Uterus (tissue), 4 donors: ENCODE measurements around the gene OR4A16. TPM values are rescaled to one million over a fixed set of nuclear protein-coding genes. Genes with fewer than 3 reads are reported as not detected.

Experiments
- DNase-seq, 2 donors: peaks; one replicate each; pipeline ENCODE4 v3.0.0-alpha.2; 2019 to 2020
- H3K27ac ChIP-seq, 2 donors: fragments of 200-600 bp; sonication (generic); 1 replicate in 1 of 2; 2 replicates in 1 of 2; pipeline ENCODE4 v1.5.1; 2016 to 2018
- H3K27me3 ChIP-seq, 2 donors: fragments of 200-600 bp; sonication (generic); one replicate each; pipeline ENCODE4 v1.5.1; 2018 to 2019; ENCODE audit warnings: control low read depth in 1 of 2
- H3K36me3 ChIP-seq, 2 donors: fragments of 200-600 bp; sonication (generic); one replicate each; pipeline ENCODE4 v1.5.1; 2019; ENCODE audit warnings: control low read depth in 1 of 2
- H3K4me1 ChIP-seq, 2 donors: fragments of 200-600 bp; sonication (generic); one replicate each; pipeline ENCODE4 v1.5.1; 2018 to 2019; ENCODE audit warnings: control low read depth in 1 of 2
- H3K4me3 ChIP-seq, 2 donors: fragments of 200-600 bp; sonication (generic); 1 replicate in 1 of 2; 2 replicates in 1 of 2; pipeline ENCODE4 v1.5.1; 2018 to 2019; ENCODE audit warnings: mild to moderate bottlenecking in 1 of 2
- H3K9me3 ChIP-seq, 2 donors: fragments of 200-600 bp; sonication (generic); one replicate each; pipeline ENCODE4 v1.5.1; 2019; ENCODE audit warnings: control low read depth in 1 of 2
- POLR2A ChIP-seq, 2 donors: fragments of 450-650 bp; IDR thresholded peaks; one replicate each; pipeline ENCODE4 v1.6.1; 2016; ENCODE audit warnings: antibody characterized with exemption in 2 of 2, mild to moderate bottlenecking in 1 of 2, moderate library complexity in 1 of 2
- intact Hi-C: fragments of 100-400 bp; cut with DNase I; formaldehyde crosslinking; loops from one replicate; pipeline ENCODE4 v1.15.1; 2023; ENCODE audit warnings: low total_unique reads
- total RNA-seq, 4 donors: library from RNA; depleted of rRNA in 3 of 4; stranded (reverse); fragments of >200 nt in 3 of 4; gene quantifications; one replicate each; pipeline versions ENCODE4 v1.1.0 to v1.2.4, GENCODE V29; 2014 to 2023
- TF ChIP-seq, protein P1 (sequence below), 4 experiments: fragments of 200-600 bp in 2 of 4; fragments of 450-650 bp in 2 of 4; sonication (generic) in 2 of 4; IDR thresholded peaks; one replicate each; pipeline ENCODE4 v1.5.1; 2016 to 2019; ENCODE audit warnings: antibody characterized with exemption in 4 of 4, mild to moderate bottlenecking in 2 of 4, moderate library complexity in 1 of 4
- donor health status: DM: yes; HTN: yes; CAD: no.

OR4A16 gene, protein sequence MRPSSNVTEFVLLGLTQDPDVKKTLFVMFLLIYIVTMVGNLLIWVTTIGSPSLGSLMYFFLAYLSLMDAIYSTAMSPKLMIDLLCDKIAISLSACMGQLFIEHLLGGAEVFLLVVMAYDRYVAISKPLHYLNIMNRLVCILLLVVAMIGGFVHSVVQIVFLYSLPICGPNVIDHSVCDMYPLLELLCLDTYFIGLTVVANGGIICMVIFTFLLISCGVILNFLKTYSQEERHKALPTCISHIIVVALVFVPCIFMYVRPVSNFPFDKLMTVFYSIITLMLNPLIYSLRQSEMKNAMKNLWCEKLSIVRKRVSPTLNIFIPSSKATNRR
- total RNA-seq: not detected

DNA sequence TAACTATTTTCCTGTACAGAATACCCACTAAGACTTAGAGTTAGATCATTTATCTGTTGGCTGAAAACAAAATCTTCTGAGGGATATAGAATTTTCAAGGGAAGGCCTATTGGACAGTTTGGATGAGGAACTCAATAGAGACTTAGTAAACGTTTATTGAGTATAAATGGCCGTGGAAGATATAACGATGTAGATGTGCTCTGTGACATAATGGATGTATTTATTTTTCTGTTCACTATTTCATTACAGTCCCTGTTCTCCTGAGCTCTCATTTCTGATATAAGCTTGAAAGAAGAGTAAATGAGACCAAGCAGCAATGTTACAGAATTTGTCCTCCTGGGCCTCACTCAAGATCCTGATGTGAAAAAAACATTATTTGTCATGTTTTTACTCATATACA, at the start of gene OR4A16:
Gene OR4A16, plus strand, starts transcription at position 301 of the 400 bp plus-strand sequence. Its CDS starts 0 bp downstream, at position 301.
- Histone ChIP-seq H3K4me3 (no peak within 1 kb of the TSS), H3K27ac (no peak within 1 kb of the TSS), H3K4me1 (no peaks in the 10 kb centered on the region), H3K9me3 (no peaks in the 10 kb centered on the region), H3K27me3 (no peaks in the 10 kb centered on the region), H3K36me3 (no peaks in the 10 kb centered on the region)
- intact Hi-C loops: no loop called here
- no peak for DNase-seq
- no peak for TF ChIP-seq POLR2A (IDR thresholded peaks at IDR 0.05)
- TF ChIP-seq, protein P1, sequence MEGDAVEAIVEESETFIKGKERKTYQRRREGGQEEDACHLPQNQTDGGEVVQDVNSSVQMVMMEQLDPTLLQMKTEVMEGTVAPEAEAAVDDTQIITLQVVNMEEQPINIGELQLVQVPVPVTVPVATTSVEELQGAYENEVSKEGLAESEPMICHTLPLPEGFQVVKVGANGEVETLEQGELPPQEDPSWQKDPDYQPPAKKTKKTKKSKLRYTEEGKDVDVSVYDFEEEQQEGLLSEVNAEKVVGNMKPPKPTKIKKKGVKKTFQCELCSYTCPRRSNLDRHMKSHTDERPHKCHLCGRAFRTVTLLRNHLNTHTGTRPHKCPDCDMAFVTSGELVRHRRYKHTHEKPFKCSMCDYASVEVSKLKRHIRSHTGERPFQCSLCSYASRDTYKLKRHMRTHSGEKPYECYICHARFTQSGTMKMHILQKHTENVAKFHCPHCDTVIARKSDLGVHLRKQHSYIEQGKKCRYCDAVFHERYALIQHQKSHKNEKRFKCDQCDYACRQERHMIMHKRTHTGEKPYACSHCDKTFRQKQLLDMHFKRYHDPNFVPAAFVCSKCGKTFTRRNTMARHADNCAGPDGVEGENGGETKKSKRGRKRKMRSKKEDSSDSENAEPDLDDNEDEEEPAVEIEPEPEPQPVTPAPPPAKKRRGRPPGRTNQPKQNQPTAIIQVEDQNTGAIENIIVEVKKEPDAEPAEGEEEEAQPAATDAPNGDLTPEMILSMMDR (IDR thresholded peaks at IDR 0.05): no peak

DNA sequence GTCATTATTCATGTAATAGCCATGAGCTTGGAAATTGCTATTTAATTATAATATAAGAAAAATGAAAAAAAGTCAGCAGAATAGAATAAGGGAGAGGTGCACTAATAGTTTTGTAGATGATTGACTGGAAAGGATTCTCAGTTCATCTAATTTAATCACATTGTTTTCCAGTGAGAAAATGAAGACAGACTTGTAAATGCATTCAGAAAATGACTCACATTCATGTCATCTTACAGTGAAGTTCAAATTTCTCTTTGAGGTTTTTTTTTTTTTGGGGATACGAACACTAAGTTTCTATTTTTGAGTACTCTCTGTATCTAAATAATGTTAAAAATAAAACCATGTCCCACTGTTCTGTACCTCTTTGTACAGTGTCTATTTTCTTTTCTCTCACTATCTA, 18.5 kb upstream of the OR4A16 start:
- Histone ChIP-seq H3K27me3 (no peaks in the 10 kb centered on the region), H3K4me3 (no peak overlapping the region), H3K27ac (no peak overlapping the region), H3K9me3 (no peaks in the 10 kb centered on the region), H3K4me1 (no peaks in the 10 kb centered on the region), H3K36me3 (no peaks in the 10 kb centered on the region)
- intact Hi-C loops: no loop called here
- DNase-seq: no peak
- TF ChIP-seq, protein P1 (IDR thresholded peaks at IDR 0.05): no peak
- TF ChIP-seq POLR2A (IDR thresholded peaks at IDR 0.05): no peak

- no peaks in the 10 kb centered on the region for H3K36me3 ChIP-seq
- H3K27me3 ChIP-seq: no peaks in the 10 kb centered on the region
- no peak overlapping the region for H3K27ac ChIP-seq
- no peak for TF ChIP-seq POLR2A (IDR thresholded peaks at IDR 0.05)
- no peaks in the 10 kb centered on the region for H3K9me3 ChIP-seq
- DNase-seq: no peak
- H3K4me1 ChIP-seq: no peaks in the 10 kb centered on the region
- no peak overlapping the region for H3K4me3 ChIP-seq
- intact Hi-C loops: no loop called here
These were observed 2.3 kb downstream of the OR4A16 start for GRCh38 chr11:55345306-55345705.

GRCh38 chr11:55349032-55349431, 6.0 kb downstream of the OR4A16 start:
- TF ChIP-seq, protein P1 (IDR thresholded peaks at IDR 0.05): no peak
- no peak for TF ChIP-seq POLR2A (IDR thresholded peaks at IDR 0.05)
- H3K9me3 ChIP-seq: no peaks in the 10 kb centered on the region
- H3K4me3 ChIP-seq: no peak overlapping the region
- H3K27me3 ChIP-seq: no peaks in the 10 kb centered on the region
- H3K27ac ChIP-seq: no peak overlapping the region
- no peaks in the 10 kb centered on the region for H3K36me3 ChIP-seq
- H3K4me1 ChIP-seq: no peaks in the 10 kb centered on the region
- intact Hi-C loops: no loop called here
- DNase-seq: no peak

DNA sequence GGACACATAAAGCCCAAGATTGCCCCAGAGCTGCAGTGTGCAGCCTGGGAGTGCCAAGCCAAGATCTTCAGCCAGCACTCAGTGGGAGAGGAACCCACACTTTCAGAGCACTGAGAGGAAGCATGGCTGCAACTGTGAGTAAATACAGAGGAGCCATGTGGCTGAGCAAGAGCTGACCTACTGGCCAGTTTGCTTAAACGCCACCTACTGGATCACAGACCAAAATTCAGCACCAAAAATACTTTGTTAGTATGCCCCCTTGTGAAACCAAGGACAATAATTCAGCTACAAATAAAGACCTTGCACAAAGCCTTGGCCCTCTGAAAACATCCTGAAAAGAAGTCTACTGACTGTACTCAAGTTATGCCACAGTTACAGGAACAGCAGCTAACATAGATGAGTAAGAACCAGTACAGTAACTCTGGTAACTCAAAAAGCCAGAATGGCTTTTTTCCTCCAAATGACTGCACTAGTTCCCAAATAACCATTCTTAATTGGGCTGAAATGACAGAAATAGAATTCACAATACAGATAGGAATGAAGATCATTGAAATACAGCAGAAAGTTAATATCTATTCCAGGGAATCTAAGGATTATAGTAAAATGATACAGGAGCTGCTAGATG, 14.7 kb downstream of the OR4A16 start:
- H3K27me3 ChIP-seq: no peaks in the 10 kb centered on the region
- no peaks in the 10 kb centered on the region for H3K36me3 ChIP-seq
- H3K27ac ChIP-seq: no peak overlapping the region
- TF ChIP-seq, protein P1 (IDR thresholded peaks at IDR 0.05): no peak
- no peak for TF ChIP-seq POLR2A (IDR thresholded peaks at IDR 0.05)
- no peaks in the 10 kb centered on the region for H3K9me3 ChIP-seq
- no peak for DNase-seq
- intact Hi-C loops: no loop called here
- H3K4me1 ChIP-seq: no peaks in the 10 kb centered on the region
- no peak overlapping the region for H3K4me3 ChIP-seq
